Keratinocyte (primary cell): ENCODE data around the gene APCS. TPM values are rescaled to one million over a fixed set of nuclear protein-coding genes. Genes with fewer than 3 reads are reported as not detected.

Experiments
- DNase-seq: peaks from one replicate; pipeline ENCODE4 v3.0.0-alpha.2; 2011; ENCODE audit warnings: low read depth, missing footprints, low spot score
- FAIRE-seq: peaks from 2 replicates; lab custom pipeline; 2011; peaks lifted over from hg19 to GRCh38; lab: Jason Lieb, UNC
- H2AFZ ChIP-seq: 2 replicates; pipeline ENCODE4 v1.6.0; 2012; ENCODE audit warnings: low read length, control low read depth, inconsistent platforms; ENCODE audit not compliant: control insufficient read depth
- H3K27ac ChIP-seq: 2 replicates; pipeline ENCODE4 v1.5.1; 2011; ENCODE audit warnings: low read length; ENCODE audit not compliant: control insufficient read depth, insufficient read depth
- H3K27me3 ChIP-seq: 3 replicates; pipeline ENCODE4 v1.6.0; 2011; ENCODE audit warnings: low read length; ENCODE audit not compliant: control insufficient read depth, insufficient read depth; ENCODE audit errors: extremely low read depth
- H3K36me3 ChIP-seq, 2 experiments: 2 replicates in 1 of 2; 3 replicates in 1 of 2; pipeline ENCODE4 v1.5.1; 2011; ENCODE audit warnings: low read length in 2 of 2, mild to moderate bottlenecking in 1 of 2; ENCODE audit not compliant: control insufficient read depth in 2 of 2, insufficient read depth in 2 of 2; ENCODE audit errors: extremely low read depth in 1 of 2
- H3K4me1 ChIP-seq: 3 replicates; pipeline ENCODE4 v1.5.1; 2011; ENCODE audit warnings: low read length; ENCODE audit not compliant: control insufficient read depth, insufficient read depth; ENCODE audit errors: extremely low read depth
- H3K4me2 ChIP-seq: 3 replicates; pipeline ENCODE4 v1.6.0; 2011; ENCODE audit warnings: low read depth, low read length; ENCODE audit not compliant: control insufficient read depth, insufficient read depth; ENCODE audit errors: extremely low read depth
- H3K4me3 ChIP-seq, 3 experiments: fragments of 200-600 bp in 1 of 3; sonication (generic) in 1 of 3; 2 replicates in 2 of 3; 3 replicates in 1 of 3; pipeline ENCODE4 v1.5.1; 2011 to 2016; ENCODE audit warnings: low read length in 3 of 3, mild to moderate bottlenecking in 3 of 3, control low read depth in 2 of 3, inconsistent platforms in 1 of 3, low read depth in 1 of 3, mixed read lengths in 1 of 3, mixed run types in 1 of 3, moderate library complexity in 1 of 3; ENCODE audit not compliant: control insufficient read depth in 2 of 3, insufficient read depth in 2 of 3; ENCODE audit errors: extremely low read depth in 1 of 3
- H3K79me2 ChIP-seq: 2 replicates; pipeline ENCODE4 v1.6.0; 2012; ENCODE audit warnings: low read length; ENCODE audit not compliant: control insufficient read depth, insufficient read depth
- H3K9ac ChIP-seq: 3 replicates; pipeline ENCODE4 v1.6.0; 2011; ENCODE audit warnings: low read length; ENCODE audit not compliant: control insufficient read depth, insufficient read depth; ENCODE audit errors: extremely low read depth
- H3K9me1 ChIP-seq: 3 replicates; pipeline ENCODE4 v1.6.0; 2011; ENCODE audit warnings: low read length; ENCODE audit not compliant: control insufficient read depth, insufficient read depth; ENCODE audit errors: extremely low read depth
- H3K9me3 ChIP-seq: 2 replicates; pipeline ENCODE4 v1.5.1; 2012; ENCODE audit warnings: low read depth, low read length; ENCODE audit not compliant: control insufficient read depth
- H4K20me1 ChIP-seq: 3 replicates; pipeline ENCODE4 v1.6.0; 2011; ENCODE audit warnings: low read length; ENCODE audit not compliant: control insufficient read depth, insufficient read depth; ENCODE audit errors: extremely low read depth
- CTCF ChIP-seq, 3 experiments: IDR thresholded peaks in 1 of 3; conservative IDR thresholded peaks in 1 of 3; optimal IDR thresholded peaks in 1 of 3; 2 replicates in 2 of 3; 3 replicates in 1 of 3; pipeline versions ENCODE3 to v1.5.1; 2011; ENCODE audit warnings: low read length in 3 of 3, mild to moderate bottlenecking in 3 of 3, moderate library complexity in 2 of 3, control low read depth in 1 of 3, inconsistent platforms in 1 of 3; ENCODE audit not compliant: insufficient read depth in 2 of 3; ENCODE audit errors: extremely low read depth in 1 of 3
- EZH2 ChIP-seq: IDR thresholded peaks from one replicate; pipeline ENCODE4 v1.6.1; 2012; ENCODE audit warnings: inconsistent platforms, mild to moderate bottlenecking, low read length, moderate library complexity
- dilution Hi-C: fragments of 300-500 bp; cut with MboI; formaldehyde crosslinking; loops from one replicate; pipeline ENCODE4 v1.7.0; 2020; ENCODE audit warnings: low sequenced_read_pairs; ENCODE audit not compliant: extremely low pct_ligation_motif_present
- polyA plus RNA-seq, 5 experiments: library from polyadenylated mRNA; depleted of rRNA in 3 of 5; stranded (reverse) in 3 of 5; stranded (forward) in 1 of 5; unstranded in 1 of 5; fragments of >200 nt; gene quantifications; 1 replicate in 1 of 5; 2 replicates in 3 of 5; 3 replicates in 1 of 5; pipeline versions ENCODE4 v1.2.1 to v1.2.3, GENCODE V29; 2011 to 2012; ENCODE audit warnings: missing spikeins in 2 of 5, low read depth in 1 of 5, low replicate concordance in 1 of 5

APCS gene
- polyA plus RNA-seq, 1 donor (not counting 4 experiments of a cell fraction or from before 2014, with no cell fraction given), result not detected

- Histone ChIP-seq H3K4me2 (no peak overlapping the region), H3K9me1 (no peaks in the 10 kb centered on the region), H3K27me3 (no peaks in the 10 kb centered on the region), H2AFZ (no peak overlapping the region), H4K20me1 (no peaks in the 10 kb centered on the region), H3K4me1 (no peaks in the 10 kb centered on the region), H3K79me2 (no peaks in the 10 kb centered on the region), H3K36me3 (no peaks in the 10 kb centered on the region), H3K9me3 (no peaks in the 10 kb centered on the region), H3K27ac (no peak overlapping the region), H3K9ac (no peak overlapping the region), H3K4me3 (no peak overlapping the region)
- dilution Hi-C loops, result no loop called here
- DNase-seq, result no peak
- TF ChIP-seq EZH2 (no peak), CTCF (optimal IDR thresholded peaks at IDR 0.05 in 1 of 3, IDR thresholded peaks at IDR 0.05 in 1 of 3, conservative IDR thresholded peaks at IDR 0.05 in 1 of 3; ENCODE audit: extremely low read depth in 1 of 3, insufficient read depth in 2 of 3, low read length in 3 of 3) (no peak)
- FAIRE-seq, result no peak
These were observed 6.2 kb upstream of the APCS start for GRCh38 chr1:159581422-159581821.

- no peaks in the 10 kb centered on the region for H3K4me1 ChIP-seq
- H3K4me2 ChIP-seq, result no peak overlapping the region
- H3K79me2 ChIP-seq, result no peaks in the 10 kb centered on the region
- peaks cover 4% of the 10 kb centered on the region for H3K27me3 ChIP-seq
- dilution Hi-C loops, result no loop called here
- H3K36me3 ChIP-seq, result no peaks in the 10 kb centered on the region
- no peak overlapping the region for H2AFZ ChIP-seq
- no peaks in the 10 kb centered on the region for H3K9me1 ChIP-seq
- H4K20me1 ChIP-seq, result no peaks in the 10 kb centered on the region
- no peak overlapping the region for H3K4me3 ChIP-seq
- no peak overlapping the region for H3K27ac ChIP-seq
- DNase-seq, result no peak
- TF ChIP-seq EZH2, result no peak
- TF ChIP-seq CTCF (optimal IDR thresholded peaks at IDR 0.05 in 1 of 3, IDR thresholded peaks at IDR 0.05 in 1 of 3, conservative IDR thresholded peaks at IDR 0.05 in 1 of 3; ENCODE audit: extremely low read depth in 1 of 3, insufficient read depth in 2 of 3, low read length in 3 of 3), result no peak
- no peak for FAIRE-seq
- H3K9me3 ChIP-seq, result no peaks in the 10 kb centered on the region
- no peak overlapping the region for H3K9ac ChIP-seq
These were observed 3.1 kb upstream of the APCS start for GRCh38 chr1:159584536-159584935.
